ENCODE measurements around the gene ALKBH3. TPM values are rescaled to one million over a fixed set of nuclear protein-coding genes. Genes with fewer than 3 reads are reported as not detected.

The ALKBH3 gene
- total and polyA plus RNA-seq, 2 experiments from 2014 or later, result 23.8 to 27.2 TPM

GRCh38 chr11:43868852-43869567 lies 11.6 kb upstream of the ALKBH3 start:
- DNase-seq (ENCODE audit: low spot score), result peak; percentile 38
- Histone ChIP-seq H3K79me2 (no peaks in the 10 kb centered on the region), H4K20me1 (ENCODE audit: insufficient read depth, poor library complexity, severe bottlenecking) (no peaks in the 10 kb centered on the region), H3K27ac (peak overlapping the region; percentile 56), H3K27me3 (peaks cover 25% of the 10 kb centered on the region), H3K9me3 (ENCODE audit: low read depth) (no peaks in the 10 kb centered on the region), H3K9me2 (replicated peaks; ENCODE audit: insufficient read depth) (no peaks in the 10 kb centered on the region), H3K4me3 (no peak overlapping the region), H3K4me2 (no peak overlapping the region), H3K36me3 (replicated peaks; ENCODE audit: insufficient read depth, low read depth) (no peaks in the 10 kb centered on the region), H3K4me1 (ENCODE audit: insufficient read depth) (no peaks in the 10 kb centered on the region), H2AFZ (no peak overlapping the region)
- WGBS (ENCODE audit: low lambda C conversion rate, missing lambda C conversion rate), result 44% methylated on average over 5 of the region's 5 CpGs
- no peak for TF ChIP-seq EZH2 (IDR thresholded peaks at IDR 0.05; ENCODE audit: borderline replicate concordance)
- no peak for TF ChIP-seq CTCF (IDR thresholded peaks at IDR 0.05; ENCODE audit: poor library complexity)
- no peak for TF ChIP-seq EZH2phosphoT487 (IDR thresholded peaks at IDR 0.05; ENCODE audit: low read depth, severe bottlenecking, unreplicated experiment)

GRCh38 chr11:43871051-43871450 lies 9.6 kb upstream of the ALKBH3 start:
- no peak overlapping the region for H3K27ac ChIP-seq
- H3K9me2 ChIP-seq (replicated peaks; ENCODE audit: insufficient read depth), result no peaks in the 10 kb centered on the region
- no peaks in the 10 kb centered on the region for H3K36me3 ChIP-seq (replicated peaks; ENCODE audit: insufficient read depth, low read depth)
- TF ChIP-seq CTCF (IDR thresholded peaks at IDR 0.05; ENCODE audit: poor library complexity) (no peak), EZH2 (IDR thresholded peaks at IDR 0.05; ENCODE audit: borderline replicate concordance) (no peak), EZH2phosphoT487 (IDR thresholded peaks at IDR 0.05; ENCODE audit: low read depth, severe bottlenecking, unreplicated experiment) (no peak)
- 78% methylated on average over 2 of the region's 2 CpGs for WGBS (ENCODE audit: low lambda C conversion rate, missing lambda C conversion rate)
- H4K20me1 ChIP-seq (ENCODE audit: insufficient read depth, poor library complexity, severe bottlenecking), result no peaks in the 10 kb centered on the region
- no peaks in the 10 kb centered on the region for H3K9me3 ChIP-seq (ENCODE audit: low read depth)
- DNase-seq (ENCODE audit: low spot score), result no peak
- H3K4me3 ChIP-seq, result no peak overlapping the region
- no peaks in the 10 kb centered on the region for H3K4me1 ChIP-seq (ENCODE audit: insufficient read depth)
- H3K27me3 ChIP-seq, result peaks cover 40% of the 10 kb centered on the region
- H3K4me2 ChIP-seq, result no peak overlapping the region
- no peaks in the 10 kb centered on the region for H3K79me2 ChIP-seq
- no peak overlapping the region for H2AFZ ChIP-seq

- Histone ChIP-seq H4K20me1 (ENCODE audit: insufficient read depth, poor library complexity, severe bottlenecking) (no peaks in the 10 kb centered on the region), H3K36me3 (replicated peaks; ENCODE audit: insufficient read depth, low read depth) (no peaks in the 10 kb centered on the region), H3K27ac (no peak overlapping the region), H3K4me1 (ENCODE audit: insufficient read depth) (no peaks in the 10 kb centered on the region), H2AFZ (no peak overlapping the region), H3K9me3 (ENCODE audit: low read depth) (no peaks in the 10 kb centered on the region), H3K4me2 (no peak overlapping the region), H3K9me2 (replicated peaks; ENCODE audit: insufficient read depth) (no peaks in the 10 kb centered on the region), H3K4me3 (no peak overlapping the region), H3K27me3 (peaks cover 46% of the 10 kb centered on the region), H3K79me2 (no peaks in the 10 kb centered on the region)
- WGBS (ENCODE audit: low lambda C conversion rate, missing lambda C conversion rate), result 68% methylated on average over 7 of the region's 7 CpGs
- TF ChIP-seq EZH2phosphoT487 (IDR thresholded peaks at IDR 0.05; ENCODE audit: low read depth, severe bottlenecking, unreplicated experiment) (no peak), EZH2 (IDR thresholded peaks at IDR 0.05; ENCODE audit: borderline replicate concordance) (no peak), CTCF (IDR thresholded peaks at IDR 0.05; ENCODE audit: poor library complexity) (no peak)
- DNase-seq (ENCODE audit: low spot score), result no peak
Measured at GRCh38 chr11:43872995-43873394, 7.6 kb upstream of the ALKBH3 start.
